DND-41 (cell line): ENCODE data around the gene ARHGEF3.

ENCODE experiments used
- CTCF ChIP-seq: IDR thresholded peaks from 2 replicates; pipeline ENCODE4 v1.5.1; 2012; ENCODE audit warnings: borderline replicate concordance, low read length, moderate library complexity, mild to moderate bottlenecking; ENCODE audit not compliant: poor library complexity, severe bottlenecking; ENCODE audit errors: extremely low read depth
- EZH2 ChIP-seq: IDR thresholded peaks from 3 replicates; pipeline ENCODE4 v1.6.1; 2012; ENCODE audit warnings: borderline replicate concordance, low read depth, mild to moderate bottlenecking, moderate library complexity, low read length, inconsistent platforms; ENCODE audit not compliant: severe bottlenecking

GRCh38 chr3:56747150-56747549 is 54.6 kb downstream of the ARHGEF3 start:
- TF ChIP-seq CTCF, result no peak
- TF ChIP-seq EZH2, result no peak
